Daoy (cell line): ENCODE results near the gene CLDN22. TPM values are rescaled to one million over a fixed set of nuclear protein-coding genes. Genes with fewer than 3 reads are reported as not detected.
"Not testable (repeated sequence)": the region's sequence is repeated elsewhere in the genome, so short reads cannot be mapped to it uniquely, and the experiment has no call there.

Experiments used
- DNase-seq: peaks from one replicate; pipeline ENCODE4 v3.0.0-alpha.2; 2015; ENCODE audit warnings: low read depth
- total RNA-seq: library from RNA; depleted of rRNA; stranded (reverse); fragments of >200 nt; shearing (Covaris generic); gene quantifications from 2 replicates; pipeline ENCODE4 v1.2.3, GENCODE V29; 2014

Gene CLDN22
- total RNA-seq, 1 experiment from 2014 or later, result not detected

DNA sequence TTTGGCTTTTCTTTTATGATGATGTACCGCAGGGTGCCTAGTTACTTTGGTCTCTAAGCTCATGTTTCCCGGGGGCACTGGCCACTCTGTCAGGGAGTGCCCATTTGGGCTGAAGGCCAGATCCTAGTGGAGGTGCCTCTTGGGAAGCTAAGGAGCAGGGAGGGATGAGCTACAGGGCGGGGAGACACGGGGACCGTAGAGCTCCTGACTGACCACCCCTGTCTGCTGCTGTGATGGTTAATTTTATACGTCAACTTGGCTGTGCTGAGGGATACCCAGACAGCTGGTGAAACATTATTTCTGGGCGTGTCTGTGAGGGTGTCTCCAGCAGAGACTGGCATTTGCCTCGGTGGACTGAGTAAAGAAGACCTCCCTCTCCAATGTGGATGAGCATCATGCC is 27.1 kb upstream of the CLDN22 start:
- DNase-seq, result no peak

DNA sequence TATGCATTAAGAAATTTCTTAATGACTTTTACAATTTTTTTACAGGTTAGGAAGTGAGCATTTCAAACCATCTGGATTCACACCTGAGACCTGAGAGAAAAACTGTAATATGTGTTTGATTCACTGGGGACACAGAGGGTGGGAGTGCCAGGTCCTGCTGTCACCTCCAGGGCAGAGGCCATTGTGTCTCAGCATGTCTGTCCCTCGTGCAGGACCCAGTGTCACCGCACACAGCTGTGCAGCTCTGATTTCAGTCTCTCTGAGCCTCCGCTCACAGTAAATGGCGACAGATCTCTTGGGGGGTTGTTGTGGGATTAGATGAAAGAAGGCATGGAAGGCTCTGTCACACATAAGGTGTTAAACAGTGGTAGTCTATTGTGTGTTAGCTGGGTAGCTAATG is 25.2 kb upstream of the CLDN22 start:
- DNase-seq, result no peak

DNA sequence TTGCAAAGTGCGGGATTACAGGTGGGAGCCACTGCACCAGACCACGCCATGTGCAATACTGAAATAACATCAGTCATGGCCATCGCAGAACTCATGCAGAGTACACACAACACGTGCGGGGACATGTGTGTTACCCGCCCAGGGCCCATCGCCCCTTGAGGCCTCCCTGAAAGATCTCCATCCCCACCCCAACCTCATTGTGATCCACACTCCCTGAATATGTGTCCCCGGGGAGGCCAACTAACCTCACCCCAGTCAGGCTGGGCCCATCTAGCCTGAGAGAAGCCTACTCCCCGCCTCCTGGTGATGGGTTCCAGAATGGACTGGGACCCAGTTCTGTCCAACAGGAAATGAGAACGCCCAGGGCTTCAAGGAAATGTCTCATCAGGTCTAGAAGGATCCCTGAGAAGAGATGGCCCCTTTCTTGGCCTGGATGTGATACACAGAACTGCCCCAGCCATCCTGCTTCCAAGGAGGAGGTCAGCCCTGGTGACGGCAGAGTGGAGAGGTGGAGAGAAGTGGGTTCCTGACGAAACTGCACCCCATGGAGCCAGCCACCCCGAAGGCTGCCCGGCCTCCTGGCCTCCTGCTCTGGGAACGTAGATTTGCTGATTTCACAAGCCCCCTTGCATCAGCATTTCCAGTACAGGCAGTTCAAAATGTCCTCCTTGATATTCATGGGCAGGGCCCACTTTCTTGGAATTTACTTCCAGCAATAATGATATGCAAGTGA is 24.6 kb upstream of the CLDN22 start:
- DNase-seq, result no peak

DNA sequence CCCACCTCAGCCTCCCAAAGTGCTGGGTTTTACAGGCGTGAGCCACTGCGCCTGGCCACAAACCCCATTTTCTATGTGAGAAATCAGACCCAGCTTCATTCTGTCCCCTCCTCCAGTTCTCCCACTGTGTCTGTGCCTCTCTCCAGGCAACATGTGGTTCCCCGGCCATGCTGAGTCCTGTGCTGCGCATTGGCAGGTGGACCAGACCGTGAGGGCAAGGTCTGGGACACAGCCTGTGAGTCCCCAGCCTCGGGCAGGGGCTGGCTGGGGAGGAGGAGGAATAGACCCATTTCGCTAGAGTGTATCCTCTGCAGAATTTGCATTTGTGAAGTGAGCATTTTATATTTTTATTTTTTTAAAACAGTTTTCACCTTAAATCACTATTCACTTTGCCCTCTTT is 23.7 kb upstream of the CLDN22 start:
- no peak for DNase-seq

DNA sequence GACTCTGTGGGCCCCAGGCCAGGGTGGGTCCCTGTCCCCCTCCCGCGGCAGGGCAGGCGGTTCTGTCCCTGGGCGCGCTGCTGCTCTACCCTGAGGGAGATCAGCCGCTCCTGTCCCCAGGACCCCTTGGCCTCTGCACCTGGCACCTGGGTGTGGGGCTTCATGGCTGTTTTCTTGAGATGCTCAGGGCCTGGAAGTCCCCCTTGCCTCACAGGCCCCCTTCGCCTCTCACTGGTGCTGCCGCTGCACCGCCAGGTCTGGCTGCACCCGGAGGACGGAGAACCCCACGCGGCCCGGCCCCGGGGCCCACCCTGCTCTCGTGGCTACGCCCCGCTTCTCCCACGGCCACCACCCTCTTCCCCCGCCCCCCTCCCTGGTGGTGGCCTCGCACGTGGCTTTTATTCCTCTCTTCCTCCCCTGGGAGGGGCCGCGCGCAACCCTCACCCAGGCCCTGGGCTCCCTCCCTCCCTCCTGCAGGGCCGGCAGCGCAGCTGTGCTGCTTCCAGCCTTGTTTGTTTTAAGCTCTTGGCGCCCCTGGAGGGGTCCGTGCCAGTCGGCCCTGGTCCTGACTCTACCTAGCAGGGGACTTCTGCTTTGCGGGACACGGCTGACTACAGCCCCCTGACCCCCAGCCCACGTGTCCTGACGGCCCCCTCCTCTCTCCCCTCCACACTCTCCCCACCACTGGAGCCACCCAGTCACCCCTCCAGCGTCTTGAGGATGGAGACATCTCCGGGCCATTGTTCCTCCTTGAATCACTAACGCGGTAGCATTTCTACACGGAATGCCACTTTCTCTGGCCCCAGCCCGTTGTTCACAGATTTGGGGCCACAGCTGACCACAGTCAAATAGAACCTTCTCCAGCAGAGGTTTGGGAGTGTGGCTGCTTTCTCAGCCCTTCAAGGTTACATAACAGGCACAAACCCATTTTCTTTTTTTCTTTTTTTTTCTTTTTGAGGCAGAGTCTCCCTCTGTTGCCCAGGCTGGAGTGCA is 22.8 kb upstream of the CLDN22 start:
- no peak for DNase-seq

DNA sequence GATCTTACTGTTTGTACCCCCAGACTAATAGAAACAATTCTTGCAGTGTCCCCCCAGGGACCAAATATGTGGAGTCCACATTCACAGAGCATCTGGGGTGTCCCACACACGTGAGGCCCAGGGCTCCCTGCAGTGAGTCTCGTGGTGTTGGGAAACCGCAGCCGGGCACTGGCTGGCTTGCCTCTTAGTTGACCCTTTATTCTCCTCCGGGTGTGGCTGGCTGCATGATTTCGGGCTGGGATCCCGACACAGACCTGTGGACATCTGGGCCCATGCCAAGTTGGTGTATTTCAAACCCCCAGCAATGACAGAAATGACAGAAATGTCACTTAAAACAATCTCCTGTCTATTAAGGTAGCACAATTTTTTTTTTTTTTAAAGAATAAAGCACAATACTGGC is 17.8 kb upstream of the CLDN22 start:
- no peak for DNase-seq

DNA sequence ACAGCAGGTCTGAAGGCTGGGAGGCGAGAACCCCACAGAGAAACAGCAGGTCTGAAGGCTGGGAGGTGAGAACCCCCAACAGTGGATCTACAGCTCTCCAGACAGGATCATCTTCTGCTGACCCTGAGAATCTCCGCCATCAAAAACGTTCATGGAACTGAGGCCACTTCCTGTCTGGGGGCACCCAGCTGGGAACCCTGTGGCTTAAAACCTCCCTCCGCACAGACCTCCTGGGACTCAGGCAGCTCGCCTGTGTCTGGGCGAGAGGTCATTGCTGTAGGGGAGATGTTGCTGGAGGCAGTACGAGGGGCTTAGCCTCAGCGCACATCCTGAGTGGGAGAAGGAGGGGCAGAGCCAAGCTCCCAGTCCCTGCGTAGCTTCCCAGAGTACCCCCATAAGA is 17.3 kb upstream of the CLDN22 start:
- DNase-seq, result no peak

DNA sequence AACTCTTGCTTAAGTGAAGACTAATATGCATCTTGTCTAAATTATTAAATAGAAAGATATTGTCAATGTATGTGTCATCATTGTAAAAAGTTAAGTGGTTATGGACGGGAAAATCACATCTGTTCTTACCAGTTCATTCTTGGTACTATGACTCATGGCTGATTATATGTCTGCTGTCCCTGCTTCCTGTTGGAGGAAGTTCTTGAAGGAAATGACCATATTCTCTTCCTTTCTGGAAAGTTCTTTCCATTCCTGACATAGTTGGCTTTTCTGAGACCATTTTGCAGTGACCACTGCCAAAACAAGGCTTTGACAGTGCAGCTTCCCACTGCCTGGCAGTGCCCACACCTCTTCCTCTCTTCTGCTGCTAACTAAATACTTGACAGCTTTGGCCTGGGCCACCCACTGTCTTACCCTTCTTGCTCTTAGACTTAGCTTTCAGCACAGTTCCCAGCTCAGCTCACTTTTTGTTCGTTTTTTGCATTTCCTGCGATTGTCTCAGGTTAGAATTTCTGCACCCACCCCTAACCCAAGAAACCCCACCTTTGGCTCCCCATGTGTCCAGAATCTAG is 15.4 kb upstream of the CLDN22 start:
- DNase-seq, result peak; percentile 57

DNA sequence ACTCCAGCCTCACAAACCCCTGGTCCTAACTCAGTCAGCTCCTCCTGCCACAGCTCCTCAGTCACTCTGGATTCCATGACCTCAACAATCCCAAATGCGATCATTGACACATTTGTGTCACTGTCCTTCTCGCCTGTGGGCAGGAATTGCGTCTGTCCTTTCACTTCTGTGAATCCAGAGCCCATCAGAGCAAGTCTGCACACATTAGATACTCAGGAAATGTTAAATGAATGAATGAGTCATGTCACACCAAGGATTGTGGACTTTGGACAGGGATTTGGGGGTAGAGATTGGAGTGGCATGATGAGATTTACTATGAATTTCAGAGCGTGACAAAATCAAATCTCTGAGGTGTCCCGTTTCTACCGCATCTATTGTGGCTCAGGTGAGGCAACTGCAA is 13.9 kb upstream of the CLDN22 start:
- DNase-seq, result peak; percentile 33

DNA sequence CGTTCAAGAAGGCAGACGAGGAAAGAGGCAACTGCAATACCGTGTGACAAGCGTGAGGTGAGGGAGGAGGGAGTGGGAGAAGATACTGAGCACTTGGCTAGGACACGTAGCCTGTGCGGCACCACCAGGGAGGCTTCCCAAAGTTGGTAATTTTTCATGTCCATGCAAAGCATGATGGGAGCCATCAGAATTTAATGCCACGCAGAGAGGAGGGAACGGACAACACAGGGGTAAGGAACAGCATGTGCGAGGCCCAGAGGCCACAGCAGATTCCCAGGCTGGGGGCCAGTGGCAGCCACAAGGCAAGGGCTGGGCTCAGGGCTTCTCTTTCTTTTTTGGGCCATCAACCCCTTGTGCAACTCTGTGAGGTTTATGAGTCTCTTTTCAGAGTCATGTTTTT is 13.1 kb upstream of the CLDN22 start:
- no peak for DNase-seq

DNA sequence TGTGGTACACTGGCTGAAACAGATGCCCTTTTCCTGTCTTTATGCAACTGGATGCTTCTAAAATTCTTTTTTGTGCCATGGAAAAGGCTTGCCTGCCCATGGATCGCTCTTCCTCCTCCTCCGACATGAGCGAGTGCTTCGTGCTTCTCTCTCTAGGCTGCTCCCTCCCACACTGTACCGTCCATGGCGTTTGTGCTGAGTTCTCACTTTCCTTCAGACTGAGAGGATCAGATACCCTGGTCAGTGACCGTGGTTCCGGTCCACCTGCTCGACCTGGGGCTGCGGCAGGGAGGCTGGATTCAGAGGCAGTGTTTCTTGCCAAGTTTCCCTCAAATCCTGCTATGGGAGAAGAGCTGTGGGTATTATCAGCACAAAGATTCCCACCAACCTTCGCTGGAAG is 12.4 kb upstream of the CLDN22 start:
- DNase-seq, result no peak

DNA sequence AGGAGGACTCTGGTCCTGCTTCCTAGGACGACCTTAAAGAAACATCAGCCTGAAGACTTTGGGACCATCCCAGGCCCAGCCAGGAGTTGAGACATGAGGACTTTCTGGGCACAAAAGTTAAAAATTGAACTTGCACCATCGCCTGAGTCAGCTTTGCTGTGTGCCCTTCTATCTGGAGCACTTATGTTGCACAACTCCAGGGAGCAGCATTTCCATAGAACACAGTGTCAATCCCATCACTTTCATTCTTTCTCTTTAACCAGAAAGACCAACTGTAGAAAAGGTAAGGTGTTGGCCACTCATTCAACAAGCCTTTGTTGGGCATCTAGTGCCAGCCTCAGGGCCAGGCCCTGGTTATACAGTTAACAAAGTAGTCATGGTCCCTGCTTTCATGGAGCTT is 10.8 kb upstream of the CLDN22 start:
- no peak for DNase-seq

DNA sequence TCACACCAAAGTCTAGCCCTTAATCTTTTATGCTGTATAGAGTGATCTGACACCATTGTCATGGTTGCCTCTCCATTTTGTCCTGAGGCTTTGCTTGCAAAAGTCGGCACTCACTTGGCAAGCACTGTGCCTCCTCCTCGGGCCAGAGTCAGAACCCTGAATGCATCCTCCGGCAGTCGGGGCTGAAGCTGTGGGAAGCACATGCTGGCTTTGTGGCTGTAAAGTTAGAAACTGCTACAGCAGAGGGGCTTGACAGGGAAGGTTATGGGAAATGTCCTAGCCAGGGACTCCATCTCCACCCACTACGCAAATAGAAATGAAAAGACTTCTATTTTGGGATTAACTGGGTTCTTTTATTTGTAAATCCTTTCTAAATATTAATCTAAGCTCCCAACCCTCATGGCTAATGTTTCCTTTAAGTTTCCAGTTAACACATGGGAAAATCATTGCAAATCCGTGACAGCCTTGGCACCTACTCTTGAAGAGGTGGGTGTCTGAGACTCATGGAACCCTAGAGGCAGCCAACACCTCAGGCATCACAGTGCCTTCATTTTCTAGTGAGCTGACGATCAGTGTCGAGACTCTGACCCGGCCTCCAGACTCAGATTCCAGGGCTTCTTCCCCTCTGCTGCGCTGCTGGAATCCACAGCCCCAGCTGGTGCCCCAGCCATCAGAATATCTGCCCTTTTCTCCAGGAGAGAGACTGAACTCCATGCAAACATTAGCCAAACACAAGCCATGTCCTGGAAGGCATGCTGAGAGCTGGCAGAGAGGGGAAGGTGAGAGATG is 10.1 kb upstream of the CLDN22 start:
- DNase-seq, result no peak

DNA sequence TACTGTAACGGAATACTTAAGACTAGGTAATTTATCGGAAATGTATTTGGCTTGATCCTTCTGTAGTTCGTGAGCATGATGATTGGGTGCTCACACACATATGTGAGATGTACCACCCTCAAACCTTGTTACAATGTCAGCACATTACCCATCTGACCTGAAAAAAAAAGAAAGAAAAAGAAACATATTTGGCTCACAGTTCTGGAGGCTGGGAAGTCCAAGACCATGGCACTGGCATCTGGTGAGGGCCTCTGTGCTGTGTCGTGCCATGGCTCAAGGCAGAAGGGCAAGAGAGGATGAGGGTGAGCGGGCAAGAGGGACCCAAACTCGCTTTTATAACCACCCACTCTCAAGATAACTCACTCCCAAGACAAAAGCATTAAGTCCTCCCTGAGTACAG is 9.2 kb upstream of the CLDN22 start:
- no peak for DNase-seq

DNA sequence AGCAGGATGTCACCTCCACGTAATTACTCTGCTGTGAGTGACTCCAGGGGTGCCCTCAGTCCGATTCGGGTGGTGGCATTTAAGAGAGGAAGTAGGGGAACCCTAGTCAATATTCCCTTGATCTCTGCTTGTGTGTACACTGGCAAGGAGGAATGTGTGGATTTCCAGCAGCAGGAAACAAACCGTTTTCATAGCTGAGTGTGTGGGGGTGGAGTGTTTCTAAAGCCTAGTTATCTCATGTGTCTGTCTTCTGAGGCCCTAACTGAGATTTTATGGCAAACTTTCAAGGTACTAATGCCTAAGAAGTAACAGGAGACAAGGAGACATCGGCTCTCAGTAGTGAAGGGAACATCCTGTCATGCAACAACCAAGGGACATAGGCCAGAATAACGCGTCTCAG is 8.8 kb upstream of the CLDN22 start:
- no peak for DNase-seq

DNA sequence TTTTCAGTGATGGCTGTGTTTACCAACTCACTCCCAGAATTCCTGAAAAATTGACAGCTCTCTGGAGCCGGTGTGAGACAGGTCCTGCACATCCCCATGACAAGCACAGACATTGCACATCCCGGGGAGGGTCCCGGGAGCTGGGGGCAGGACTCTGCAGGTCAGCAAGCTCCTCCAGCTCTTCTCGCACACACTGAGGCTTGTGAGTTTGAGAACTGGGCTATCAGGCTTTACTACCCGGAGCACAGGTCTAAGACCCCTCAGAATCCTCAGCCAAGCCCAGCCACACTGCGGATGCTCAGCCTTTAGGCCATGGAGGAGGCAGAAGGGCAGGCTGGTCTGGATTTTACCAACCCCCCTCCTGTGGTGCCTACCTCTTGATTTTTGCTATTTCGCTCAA is 7.8 kb upstream of the CLDN22 start:
- no peak for DNase-seq

DNA sequence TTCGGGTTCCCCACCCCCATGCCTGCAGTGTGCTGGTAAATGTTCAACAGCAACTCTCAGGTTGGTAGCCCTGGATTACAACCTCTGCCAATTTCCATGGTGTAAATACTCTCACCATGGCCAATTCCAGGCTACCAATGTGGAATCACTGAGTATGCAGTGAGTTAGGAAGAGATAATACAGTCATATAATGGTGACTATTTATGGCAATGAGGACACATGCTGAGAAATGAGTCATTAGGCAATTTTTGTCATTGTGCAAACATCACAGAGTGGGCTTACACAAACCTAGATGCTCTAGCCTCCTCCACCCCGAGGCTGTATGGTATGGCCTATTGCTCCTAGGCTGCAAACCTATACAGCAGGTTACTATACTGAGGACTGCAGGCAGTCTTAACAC is 6.8 kb upstream of the CLDN22 start:
- DNase-seq, result peak; percentile 4

DNA sequence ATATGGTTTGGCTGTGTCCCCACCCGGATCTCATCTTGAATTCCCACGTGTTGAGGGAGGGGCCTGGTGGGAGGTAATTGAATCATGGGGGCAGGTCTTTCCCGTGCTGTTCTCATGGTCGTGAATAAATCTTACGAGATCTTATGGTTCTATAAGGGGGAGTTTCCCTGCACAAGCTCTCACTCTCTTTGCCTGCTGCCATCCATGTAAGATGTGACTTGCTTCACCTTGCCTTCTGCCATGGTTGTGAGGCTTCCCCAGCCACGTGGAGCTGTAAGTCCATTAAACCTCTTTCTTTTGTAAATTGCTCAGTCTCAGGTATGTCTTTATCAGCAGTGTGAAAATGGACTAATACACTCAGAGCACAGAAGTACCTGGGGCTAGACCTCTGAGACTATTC is 6.3 kb upstream of the CLDN22 start:
- not testable (repeated sequence) for DNase-seq

DNA sequence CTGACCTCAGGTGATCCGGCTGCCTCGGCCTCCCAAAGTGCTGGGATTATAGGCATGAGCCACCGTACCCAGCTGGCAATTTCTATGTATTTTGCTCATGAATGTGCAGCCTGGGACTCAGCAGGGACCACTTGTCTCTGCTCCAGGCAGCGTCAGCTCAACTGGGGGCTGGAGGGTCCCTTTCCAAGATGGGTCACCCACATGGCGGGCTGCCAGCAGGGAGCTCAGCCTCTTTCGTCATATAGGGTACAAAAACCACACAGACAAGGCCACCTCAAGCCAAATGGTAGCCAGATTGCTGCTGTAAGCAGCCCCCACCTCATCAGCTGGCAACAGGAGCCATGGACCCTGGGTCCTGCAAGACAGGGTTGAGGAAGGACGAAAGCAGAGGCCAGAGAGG is 4.5 kb upstream of the CLDN22 start:
- no peak for DNase-seq

DNA sequence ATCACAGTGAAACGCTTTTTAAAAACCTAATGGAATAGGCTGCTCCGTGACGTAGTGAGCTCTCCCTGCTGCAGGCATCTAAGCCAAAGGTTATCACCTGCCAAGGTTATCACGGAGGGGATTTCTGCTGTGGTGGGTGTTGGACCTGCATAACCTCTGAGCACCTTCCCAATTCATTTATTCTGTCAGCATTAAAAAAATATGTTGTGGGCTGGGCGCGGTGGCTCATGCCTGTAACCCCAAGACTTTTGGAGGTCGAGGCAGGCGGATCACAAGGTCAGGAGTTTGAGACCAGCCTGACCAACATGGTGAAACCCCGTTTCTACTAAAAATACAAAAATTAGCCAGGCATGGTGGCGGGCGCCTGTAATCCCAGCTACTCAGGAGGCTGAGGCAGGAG is 4.0 kb upstream of the CLDN22 start:
- DNase-seq, result not testable (repeated sequence)

DNA sequence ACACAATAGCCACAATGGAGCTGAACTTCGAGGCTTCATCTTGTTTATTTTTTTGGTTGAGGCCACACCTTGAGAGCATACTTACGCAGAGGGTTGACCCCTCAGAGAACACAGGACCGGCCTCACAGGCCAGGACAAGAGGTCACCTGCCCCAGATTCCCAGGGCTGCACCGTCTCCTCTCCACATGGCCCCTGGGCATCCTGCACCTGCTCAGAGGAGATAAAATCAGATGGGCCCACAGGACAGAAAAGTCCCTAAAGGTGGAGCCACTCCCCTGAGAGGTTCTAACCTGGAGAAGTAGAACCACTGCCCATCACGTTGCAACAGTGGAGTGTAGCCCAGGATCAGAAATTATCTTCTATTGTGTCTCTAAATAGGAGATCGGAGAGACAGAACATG is 3.2 kb upstream of the CLDN22 start:
- DNase-seq, result no peak

DNA sequence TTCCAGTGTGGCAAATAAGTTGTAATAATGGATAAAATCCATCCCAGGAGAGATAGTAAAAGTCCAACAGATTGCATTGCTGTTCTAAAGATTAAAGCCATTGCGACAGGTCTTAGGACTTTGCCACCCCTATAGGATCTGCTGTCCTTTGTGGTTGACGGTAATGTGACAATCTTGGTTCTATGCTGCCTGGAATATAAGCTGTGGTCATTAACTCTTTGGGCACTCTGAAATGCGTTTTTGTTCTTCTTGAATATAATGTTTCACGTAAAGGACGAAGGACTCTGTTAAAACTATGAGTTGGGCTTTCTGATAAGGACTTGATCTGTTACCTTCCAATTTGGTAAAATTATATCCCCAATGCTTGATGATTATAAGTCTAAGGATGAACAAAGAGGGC is 2.2 kb upstream of the CLDN22 start, which contains the start of gene CLDN24:
Gene CLDN24 (minus strand): TSS at position 101 of the 400 bp plus-strand sequence. CDS start 0 bp downstream, at position 101.
- DNase-seq, result no peak
